ENCODE results near the gene BPIFA2. TPM values are rescaled to one million over a fixed set of nuclear protein-coding genes. Genes with fewer than 3 reads are reported as not detected.
"Not testable (repeated sequence)": the region's sequence is repeated elsewhere in the genome, so short reads cannot be mapped to it uniquely, and the experiment has no call there.

Gene BPIFA2
- total RNA-seq, 1 donor from 2014 or later: not detected

DNA sequence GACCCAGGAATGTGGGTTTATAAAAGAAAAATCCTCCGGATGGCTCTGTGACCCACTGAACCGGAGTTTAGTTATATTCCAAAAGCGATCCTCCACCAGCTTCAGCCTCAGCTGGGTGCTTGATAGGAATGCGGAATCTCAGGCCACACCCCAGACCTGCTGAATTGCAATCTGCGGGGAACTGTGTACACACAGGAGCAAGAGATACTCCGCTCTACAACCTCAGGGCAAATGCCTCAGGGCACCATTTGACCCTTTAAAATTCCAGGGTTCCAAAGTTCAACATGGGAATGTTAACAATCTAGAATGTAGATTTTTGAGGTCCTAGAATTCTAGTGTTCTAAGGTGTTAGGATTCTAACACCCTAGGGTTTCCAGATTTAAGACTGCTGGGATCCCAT is 10.8 kb downstream of the BPIFA2 start:
- TF ChIP-seq POLR2A (IDR thresholded peaks at IDR 0.05) (no peak), POLR2AphosphoS5 (IDR thresholded peaks at IDR 0.05; ENCODE audit: insufficient read depth in 1 of 2, low read depth in 1 of 2) (no peak)
- TF ChIP-seq, protein P1, sequence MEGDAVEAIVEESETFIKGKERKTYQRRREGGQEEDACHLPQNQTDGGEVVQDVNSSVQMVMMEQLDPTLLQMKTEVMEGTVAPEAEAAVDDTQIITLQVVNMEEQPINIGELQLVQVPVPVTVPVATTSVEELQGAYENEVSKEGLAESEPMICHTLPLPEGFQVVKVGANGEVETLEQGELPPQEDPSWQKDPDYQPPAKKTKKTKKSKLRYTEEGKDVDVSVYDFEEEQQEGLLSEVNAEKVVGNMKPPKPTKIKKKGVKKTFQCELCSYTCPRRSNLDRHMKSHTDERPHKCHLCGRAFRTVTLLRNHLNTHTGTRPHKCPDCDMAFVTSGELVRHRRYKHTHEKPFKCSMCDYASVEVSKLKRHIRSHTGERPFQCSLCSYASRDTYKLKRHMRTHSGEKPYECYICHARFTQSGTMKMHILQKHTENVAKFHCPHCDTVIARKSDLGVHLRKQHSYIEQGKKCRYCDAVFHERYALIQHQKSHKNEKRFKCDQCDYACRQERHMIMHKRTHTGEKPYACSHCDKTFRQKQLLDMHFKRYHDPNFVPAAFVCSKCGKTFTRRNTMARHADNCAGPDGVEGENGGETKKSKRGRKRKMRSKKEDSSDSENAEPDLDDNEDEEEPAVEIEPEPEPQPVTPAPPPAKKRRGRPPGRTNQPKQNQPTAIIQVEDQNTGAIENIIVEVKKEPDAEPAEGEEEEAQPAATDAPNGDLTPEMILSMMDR (IDR thresholded peaks at IDR 0.05): no peak
- Histone ChIP-seq H3K27me3 (no peaks in the 10 kb centered on the region), H3K9me3 (no peaks in the 10 kb centered on the region), H3K36me3 (no peaks in the 10 kb centered on the region), H3K4me3 (no peak overlapping the region), H3K4me1 (no peaks in the 10 kb centered on the region), H3K27ac (no peak overlapping the region)
- no peak for DNase-seq (ENCODE audit: extremely low spot score in 2 of 2)
- intact Hi-C loops (cut with DNase I): no loop called here

DNA sequence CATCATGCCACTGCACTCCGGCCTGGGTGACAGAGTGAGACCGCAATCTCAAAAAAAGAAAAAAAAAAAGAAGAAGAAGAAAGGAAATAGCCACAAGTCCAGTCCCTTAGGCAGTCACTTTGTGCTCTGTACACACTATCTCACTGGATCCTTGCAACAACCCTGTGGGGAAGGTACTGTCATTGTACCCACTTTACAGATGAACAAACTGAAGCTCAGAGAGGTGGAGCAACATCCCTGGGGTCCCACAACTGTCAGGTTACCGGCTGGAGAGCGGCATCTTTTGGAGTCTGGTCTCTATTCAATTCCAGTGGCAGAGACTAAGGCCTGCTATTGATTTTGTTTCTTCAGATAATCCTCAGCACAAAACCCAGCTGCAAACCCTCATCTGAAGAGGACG is 12.2 kb downstream of the BPIFA2 start:
- no peak overlapping the region for H3K27ac ChIP-seq
- no peaks in the 10 kb centered on the region for H3K36me3 ChIP-seq
- TF ChIP-seq, protein P1 (IDR thresholded peaks at IDR 0.05): no peak
- TF ChIP-seq POLR2AphosphoS5 (IDR thresholded peaks at IDR 0.05; ENCODE audit: insufficient read depth in 1 of 2, low read depth in 1 of 2) (no peak), POLR2A (IDR thresholded peaks at IDR 0.05) (no peak)
- no peak for DNase-seq (ENCODE audit: extremely low spot score in 2 of 2)
- no peaks in the 10 kb centered on the region for H3K27me3 ChIP-seq
- no peaks in the 10 kb centered on the region for H3K9me3 ChIP-seq
- no peak overlapping the region for H3K4me3 ChIP-seq
- intact Hi-C loops (cut with DNase I): no loop called here
- no peaks in the 10 kb centered on the region for H3K4me1 ChIP-seq

DNA sequence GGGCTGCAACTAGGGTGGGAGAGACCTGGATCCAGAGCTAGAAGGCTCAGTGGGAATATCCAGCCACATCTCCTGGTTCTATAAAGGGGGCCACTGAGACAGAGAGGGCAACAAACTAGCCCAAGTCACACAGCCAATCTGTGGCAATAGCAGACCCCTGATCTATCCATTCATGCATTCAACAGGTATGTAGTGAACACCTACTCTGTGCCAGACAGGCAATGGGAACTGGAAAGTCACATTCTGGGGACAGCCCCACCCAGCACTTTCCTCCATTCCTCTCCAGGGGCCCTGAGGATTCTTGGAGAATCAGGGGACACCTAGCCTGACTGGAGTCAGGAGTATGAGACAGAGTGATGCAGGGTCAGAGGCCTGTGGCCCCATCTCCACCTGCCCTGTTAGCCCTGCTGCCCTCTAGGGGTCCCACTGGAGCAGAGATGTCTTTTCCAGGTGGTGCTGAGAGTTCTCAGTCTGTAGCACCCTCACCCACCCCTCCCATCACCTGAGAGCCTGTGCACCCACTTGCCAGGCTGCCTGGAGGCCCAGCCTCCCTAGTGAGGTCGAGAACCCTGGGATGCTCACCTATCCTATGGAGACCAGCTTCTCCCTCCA is 13.6 kb downstream of the BPIFA2 start:
- Histone ChIP-seq H3K4me1 (no peaks in the 10 kb centered on the region), H3K27me3 (no peaks in the 10 kb centered on the region), H3K27ac (no peak overlapping the region), H3K36me3 (no peaks in the 10 kb centered on the region), H3K4me3 (no peak overlapping the region), H3K9me3 (no peaks in the 10 kb centered on the region)
- intact Hi-C loops (cut with DNase I): no loop called here
- no peak for DNase-seq (ENCODE audit: extremely low spot score in 2 of 2)
- TF ChIP-seq, protein P1 (IDR thresholded peaks at IDR 0.05): no peak
- TF ChIP-seq POLR2AphosphoS5 (IDR thresholded peaks at IDR 0.05; ENCODE audit: insufficient read depth in 1 of 2, low read depth in 1 of 2) (no peak), POLR2A (IDR thresholded peaks at IDR 0.05) (no peak)

DNA sequence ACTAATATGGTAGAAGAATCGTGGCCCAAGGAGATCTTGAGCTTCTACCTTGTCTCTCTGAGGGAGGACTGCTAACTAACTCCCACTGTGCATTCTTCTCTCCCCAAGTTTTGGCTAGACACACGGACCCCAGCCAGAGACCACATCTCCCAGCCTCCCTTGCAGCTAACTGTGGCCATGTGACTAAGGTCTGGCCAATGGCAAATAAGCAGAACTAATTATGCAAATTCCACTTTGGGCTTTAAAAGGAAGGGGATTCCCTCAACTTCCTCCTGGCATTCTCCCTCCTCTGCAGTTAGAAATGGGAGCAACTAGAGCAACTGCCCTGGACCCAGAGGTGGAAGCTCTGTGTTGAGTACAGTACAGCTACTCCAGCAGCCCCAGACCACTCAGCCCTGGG is 15.4 kb downstream of the BPIFA2 start:
- TF ChIP-seq POLR2A (IDR thresholded peaks at IDR 0.05) (no peak), POLR2AphosphoS5 (IDR thresholded peaks at IDR 0.05; ENCODE audit: insufficient read depth in 1 of 2, low read depth in 1 of 2) (no peak)
- TF ChIP-seq, protein P1 (IDR thresholded peaks at IDR 0.05): no peak
- Histone ChIP-seq H3K27ac (no peak overlapping the region), H3K9me3 (no peaks in the 10 kb centered on the region), H3K4me1 (no peaks in the 10 kb centered on the region), H3K4me3 (no peak overlapping the region), H3K36me3 (no peaks in the 10 kb centered on the region), H3K27me3 (no peaks in the 10 kb centered on the region)
- intact Hi-C loops (cut with DNase I): no loop called here
- no peak for DNase-seq (ENCODE audit: extremely low spot score in 2 of 2)

DNA sequence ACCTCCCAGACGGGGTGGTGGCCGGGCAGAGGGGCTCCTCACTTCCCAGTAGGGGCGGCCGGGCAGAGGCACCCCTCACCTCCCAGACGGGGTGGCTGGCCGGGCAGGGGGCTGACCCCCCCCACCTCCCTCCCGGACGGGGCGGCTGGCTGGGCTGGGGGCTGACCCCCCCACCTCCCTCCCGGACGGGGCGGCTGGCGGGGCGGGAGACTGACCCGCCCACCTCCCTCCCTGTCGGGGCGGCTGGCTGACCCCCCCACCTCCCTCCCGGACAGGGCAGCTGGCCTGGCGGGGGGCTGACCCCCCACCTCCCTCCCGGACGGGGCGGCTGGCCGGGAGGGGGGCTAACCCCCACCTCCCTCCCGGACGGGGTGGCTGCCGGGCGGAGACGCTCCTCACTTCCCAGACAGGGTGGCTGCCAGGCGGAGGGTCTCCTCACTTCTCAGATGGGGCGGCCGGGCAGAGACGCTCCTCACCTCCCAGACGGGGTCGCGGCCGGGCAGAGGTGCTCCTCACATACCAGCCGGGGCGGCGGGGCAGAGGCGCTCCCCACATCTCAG is 17.2 kb downstream of the BPIFA2 start:
- intact Hi-C loops (cut with DNase I); H3K36me3 ChIP-seq; H3K9me3 ChIP-seq; H3K4me3 ChIP-seq; H3K27ac ChIP-seq; H3K4me1 ChIP-seq; H3K27me3 ChIP-seq; DNase-seq (ENCODE audit: extremely low spot score in 2 of 2): not testable (repeated sequence)
